ENCODE data around the gene ADD1.
A peak's percentile ranks its signal among the peaks of the same experiment; 100 is the strongest.

Gene ADD1

GRCh38 chr4:2834001-2834921, 9.4 kb upstream of the ADD1 start:
- POLR2A ChIA-PET, result no interaction called here
- no peak overlapping the region for H3K4me3 ChIP-seq (ENCODE audit: low read depth, low read length)
- no peak for TF ChIP-seq CTCF (IDR thresholded peaks at IDR 0.05; ENCODE audit: insufficient read depth, low read length, missing control alignments)
- DNase-seq (ENCODE audit: low read depth, low spot score), result no peak
- CTCF ChIA-PET, result interaction anchor here (1.1 kb wide), 1 partner anchor 9 kb away, joined by 4 read pairs; the partner anchor contains the start of gene ADD1

GRCh38 chr4:2835978-2836377, 7.7 kb upstream of the ADD1 start:
- no peak for TF ChIP-seq CTCF (IDR thresholded peaks at IDR 0.05; ENCODE audit: insufficient read depth, low read length, missing control alignments)
- H3K4me3 ChIP-seq (ENCODE audit: low read depth, low read length), result no peak overlapping the region
- POLR2A ChIA-PET, result no interaction called here
- CTCF ChIA-PET, result no interaction called here
- no peak for DNase-seq (ENCODE audit: low read depth, low spot score)

GRCh38 chr4:2836391-2836859, 7.2 kb upstream of the ADD1 start:
- ChIA-PET CTCF (no interaction called here), POLR2A (no interaction called here)
- no peak overlapping the region for H3K4me3 ChIP-seq (ENCODE audit: low read depth, low read length)
- DNase-seq (ENCODE audit: low read depth, low spot score), result no peak
- no peak for TF ChIP-seq CTCF (IDR thresholded peaks at IDR 0.05; ENCODE audit: insufficient read depth, low read length, missing control alignments)

- ChIA-PET POLR2A (no interaction called here), CTCF (no interaction called here)
- TF ChIP-seq CTCF (IDR thresholded peaks at IDR 0.05; ENCODE audit: insufficient read depth, low read length, missing control alignments), result no peak
- no peak for DNase-seq (ENCODE audit: low read depth, low spot score)
- no peak overlapping the region for H3K4me3 ChIP-seq (ENCODE audit: low read depth, low read length)
Measured at GRCh38 chr4:2837110-2837903, 6.3 kb upstream of the ADD1 start.

GRCh38 chr4:2837904-2838496, 5.6 kb upstream of the ADD1 start:
- ChIA-PET POLR2A (no interaction called here), CTCF (interaction anchor here (1.2 to 2.3 kb wide), 2 partner anchors 74 to 118 kb away, joined by 3 to 9 read pairs; no protein-coding TSS in a partner anchor)
- TF ChIP-seq CTCF (IDR thresholded peaks at IDR 0.05; ENCODE audit: insufficient read depth, low read length, missing control alignments), result no peak
- DNase-seq (ENCODE audit: low read depth, low spot score), result no peak
- H3K4me3 ChIP-seq (ENCODE audit: low read depth, low read length), result peak overlapping the region; percentile 7

Data from AG04449 (cell line).